ENCODE measurements around the gene IFT43.

- no peak for TF ChIP-seq POLR2A (IDR thresholded peaks at IDR 0.05; ENCODE audit: extremely low read depth, insufficient read length)
- TF ChIP-seq MAX (IDR thresholded peaks at IDR 0.05; ENCODE audit: low read depth, low read length), result no peak
- no peak for TF ChIP-seq CTCF (IDR thresholded peaks at IDR 0.05; ENCODE audit: low read depth, low read length)
- TF ChIP-seq MYC (IDR thresholded peaks at IDR 0.05; ENCODE audit: low read depth, low read length), result no peak
Measured at GRCh38 chr14:76133103-76133502, 147.5 kb downstream of the IFT43 start.

Measured in NB4 (cell line).